GM23338 (cell line): Measurements from ENCODE around the gene OR2T3. TPM values are rescaled to one million over a fixed set of nuclear protein-coding genes. Genes with fewer than 3 reads are reported as not detected.
"Not testable (repeated sequence)": the region's sequence is repeated elsewhere in the genome, so short reads cannot be mapped to it uniquely, and the experiment has no call there.

Experiments
- ATAC-seq: fragments of 200-7000 bp; cut with Tn5 transposase; 3 replicates; pipeline ENCODE4 v1.9.1; 2020
- DNase-seq: peaks from one replicate; pipeline ENCODE4 v3.0.0-alpha.2; 2015; ENCODE audit warnings: low spot score
- H2AFZ ChIP-seq: fragments of 200-600 bp; sonication (generic); 2 replicates; pipeline ENCODE4 v1.8.0; 2016; ENCODE audit warnings: antibody characterized with exemption, mild to moderate bottlenecking, moderate library complexity
- H3F3A ChIP-seq: fragments of 200-600 bp; sonication (generic); replicated peaks from 2 replicates; pipeline ENCODE4 v1.8.0; 2017; ENCODE audit warnings: antibody characterized with exemption, mixed run types, low read depth
- H3K27ac ChIP-seq: fragments of 200-600 bp; sonication (generic); 2 replicates; pipeline ENCODE4 v1.6.1; 2016; ENCODE audit warnings: low read depth
- H3K27me3 ChIP-seq: fragments of 200-600 bp; sonication (generic); 2 replicates; pipeline ENCODE4 v1.8.0; 2016; ENCODE audit warnings: mild to moderate bottlenecking, mixed run types, moderate library complexity; ENCODE audit not compliant: insufficient read depth
- H3K36me3 ChIP-seq: fragments of 200-600 bp; sonication (generic); 2 replicates; pipeline ENCODE4 v1.8.0; 2016; ENCODE audit warnings: mild to moderate bottlenecking; ENCODE audit not compliant: insufficient read depth
- H3K4me1 ChIP-seq: fragments of 200-600 bp; sonication (generic); 2 replicates; pipeline ENCODE4 v1.8.0; 2016; ENCODE audit warnings: mild to moderate bottlenecking, moderate library complexity; ENCODE audit not compliant: insufficient read depth
- H3K4me2 ChIP-seq: fragments of 200-600 bp; sonication (generic); 2 replicates; pipeline ENCODE4 v1.7.1; 2017; ENCODE audit warnings: mixed run types
- H3K4me3 ChIP-seq: fragments of 200-600 bp; sonication (generic); 2 replicates; pipeline ENCODE4 v1.6.1; 2016; ENCODE audit warnings: mixed run types
- H3K79me2 ChIP-seq: fragments of 200-600 bp; sonication (generic); replicated peaks from 2 replicates; pipeline ENCODE4 v1.8.0; 2017; ENCODE audit warnings: mild to moderate bottlenecking; ENCODE audit not compliant: insufficient read depth
- H3K9me2 ChIP-seq: fragments of 200-600 bp; sonication (generic); 2 replicates; pipeline ENCODE4 v1.8.0; 2017; ENCODE audit not compliant: insufficient read depth
- H4K20me1 ChIP-seq: fragments of 200-600 bp; sonication (generic); replicated peaks from 2 replicates; pipeline ENCODE4 v1.8.0; 2017; ENCODE audit warnings: mild to moderate bottlenecking; ENCODE audit not compliant: insufficient read depth
- H3K27ac Mint-ChIP-seq: 2 replicates; pipeline ENCODE4 v1.8.0; 2020; ENCODE audit warnings: inconsistent platforms, mild to moderate bottlenecking, moderate library complexity, mixed read lengths
- H3K27me3 Mint-ChIP-seq: 3 replicates; pipeline ENCODE4 v1.8.0; 2022; ENCODE audit warnings: low read depth, mild to moderate bottlenecking, moderate library complexity, mixed read lengths, inconsistent platforms; ENCODE audit not compliant: insufficient read depth, poor library complexity
- H3K36me3 Mint-ChIP-seq: 3 replicates; pipeline ENCODE4 v1.8.0; 2021; ENCODE audit warnings: low read depth, mild to moderate bottlenecking, inconsistent platforms, moderate library complexity, mixed read lengths
- H3K4me1 Mint-ChIP-seq: 3 replicates; pipeline ENCODE4 v1.8.0; 2020; ENCODE audit warnings: mild to moderate bottlenecking, inconsistent platforms, mixed read lengths
- H3K4me3 Mint-ChIP-seq: 3 replicates; pipeline ENCODE4 v1.8.0; 2021; ENCODE audit warnings: moderate library complexity, mild to moderate bottlenecking, inconsistent platforms, mixed read lengths
- H3K9me3 Mint-ChIP-seq: 3 replicates; pipeline ENCODE4 v1.8.0; 2020; ENCODE audit warnings: moderate library complexity, mild to moderate bottlenecking, inconsistent platforms, mixed read lengths
- long read RNA-seq: library from polyadenylated mRNA; unstranded; transcript quantifications from one replicate; pipeline ENCODE4 v2.0.0, GENCODE V29; 2020; ENCODE audit not compliant: unreplicated experiment
- polyA plus RNA-seq: library from polyadenylated mRNA; unstranded; fragments of >200 nt; fragmentation: Nextera tagmentation; extraction: Ambion mirVana; gene quantifications from 2 replicates; pipeline ENCODE4 v1.2.1, GENCODE V29; 2016
- total RNA-seq: library from RNA; depleted of rRNA; stranded (reverse); fragments of >200 nt; shearing (Covaris generic); gene quantifications from 2 replicates; pipeline ENCODE4 v1.2.3, GENCODE V29; 2014; rRNA removed

The OR2T3 gene, protein sequence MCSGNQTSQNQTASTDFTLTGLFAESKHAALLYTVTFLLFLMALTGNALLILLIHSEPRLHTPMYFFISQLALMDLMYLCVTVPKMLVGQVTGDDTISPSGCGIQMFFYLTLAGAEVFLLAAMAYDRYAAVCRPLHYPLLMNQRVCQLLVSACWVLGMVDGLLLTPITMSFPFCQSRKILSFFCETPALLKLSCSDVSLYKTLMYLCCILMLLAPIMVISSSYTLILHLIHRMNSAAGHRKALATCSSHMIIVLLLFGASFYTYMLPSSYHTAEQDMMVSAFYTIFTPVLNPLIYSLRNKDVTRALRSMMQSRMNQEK
- total RNA-seq, result not detected in 2 replicates
- polyA plus RNA-seq, result not detected in 2 replicates
- long read RNA-seq, result 0 reads

DNA sequence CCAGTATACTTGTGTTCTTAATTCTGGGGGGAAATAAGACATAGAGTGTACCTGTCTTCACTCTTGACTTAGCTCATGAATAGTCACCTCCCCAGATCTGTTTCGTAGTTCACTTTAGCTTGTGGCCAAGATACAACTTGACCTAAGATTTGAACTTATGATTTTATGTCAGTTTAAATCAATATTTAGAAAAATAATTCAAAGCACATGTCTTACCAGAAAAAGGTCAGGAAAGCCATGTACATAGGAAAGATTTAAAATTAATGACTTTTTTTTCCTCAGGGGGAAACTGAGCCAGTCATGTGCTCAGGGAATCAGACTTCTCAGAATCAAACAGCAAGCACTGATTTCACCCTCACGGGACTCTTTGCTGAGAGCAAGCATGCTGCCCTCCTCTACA lies at the start of gene OR2T3:
TSS of gene OR2T3 (plus strand) at position 301 of the 400 bp plus-strand sequence. CDS start at position 301, 0 bp downstream.
- H3K27ac Mint-ChIP-seq, H3K4me3 ChIP-seq: not testable (repeated sequence)
- peaks cover 58% of the 10 kb centered on the region for H3K9me3 Mint-ChIP-seq

DNA sequence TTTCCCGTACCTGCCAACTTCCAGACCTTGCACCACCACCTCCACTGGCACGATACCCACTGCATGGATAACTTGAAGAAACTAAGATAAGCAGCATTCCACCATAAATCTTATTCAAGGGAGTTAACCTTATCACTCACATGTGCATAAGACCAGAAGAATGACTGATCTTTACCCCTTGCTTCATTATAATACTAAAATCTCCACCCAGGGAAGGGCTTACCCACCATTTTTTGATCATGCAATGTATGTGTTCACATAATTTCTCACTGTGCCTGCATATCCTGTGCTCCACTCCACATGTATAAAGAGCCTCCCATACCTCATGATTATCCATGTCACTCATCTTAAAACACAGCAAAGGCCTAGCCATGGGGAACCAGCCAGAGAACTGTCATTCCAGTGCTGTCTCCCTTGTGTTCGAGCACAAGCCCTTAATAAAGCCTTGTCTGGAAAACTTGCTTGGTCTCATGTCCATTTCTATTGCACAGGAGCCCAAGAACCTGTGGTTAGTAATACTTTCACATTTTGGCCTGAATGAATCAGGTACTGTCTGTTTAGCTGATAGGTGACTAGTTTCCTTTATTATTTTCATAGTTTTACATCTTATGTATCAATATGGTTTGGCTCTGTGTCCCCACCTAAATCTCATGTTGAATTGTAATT lies 45.5 kb upstream of the OR2T3 start:
- not testable (repeated sequence) for ATAC-seq, H3K36me3 ChIP-seq, H3K4me2 ChIP-seq, H3K27ac Mint-ChIP-seq, H3F3A ChIP-seq, DNase-seq, H3K9me2 ChIP-seq, H3K4me3 ChIP-seq, H3K4me1 ChIP-seq, H3K79me2 ChIP-seq, H3K27me3 ChIP-seq, H4K20me1 ChIP-seq, H3K4me1 Mint-ChIP-seq, H2AFZ ChIP-seq, H3K27me3 Mint-ChIP-seq, H3K27ac ChIP-seq, H3K4me3 Mint-ChIP-seq
- H3K36me3 Mint-ChIP-seq, result peaks cover 29% of the 10 kb centered on the region
- H3K9me3 Mint-ChIP-seq, result peaks cover 83% of the 10 kb centered on the region

More for the DNA sequence above, at the start of gene OR2T3:
- not testable (repeated sequence) for H3K4me1 Mint-ChIP-seq, H3K27me3 ChIP-seq, H3K4me2 ChIP-seq, H3F3A ChIP-seq, H4K20me1 ChIP-seq, H3K27ac ChIP-seq, H3K4me1 ChIP-seq, H3K36me3 ChIP-seq, H3K27me3 Mint-ChIP-seq, H3K79me2 ChIP-seq, H3K9me2 ChIP-seq, H2AFZ ChIP-seq, ATAC-seq, DNase-seq, H3K4me3 Mint-ChIP-seq
- H3K36me3 Mint-ChIP-seq, result peaks cover 18% of the 10 kb centered on the region; the same call in 2 of the 3 replicates

- not testable (repeated sequence) for H3K4me3 Mint-ChIP-seq, H3K36me3 ChIP-seq, H3K27ac Mint-ChIP-seq, H3K4me1 ChIP-seq, H3K27me3 ChIP-seq, H4K20me1 ChIP-seq, DNase-seq, H3K27ac ChIP-seq, H3F3A ChIP-seq, H3K27me3 Mint-ChIP-seq, H3K4me3 ChIP-seq, H3K79me2 ChIP-seq, H2AFZ ChIP-seq, H3K4me2 ChIP-seq, H3K9me2 ChIP-seq, ATAC-seq, H3K4me1 Mint-ChIP-seq
- Mint-ChIP-seq H3K36me3 (peaks cover 27% of the 10 kb centered on the region), H3K9me3 (peaks cover 83% of the 10 kb centered on the region)
These were observed 45.0 kb upstream of the OR2T3 start for GRCh38 chr1:248428192-248428533.

DNA sequence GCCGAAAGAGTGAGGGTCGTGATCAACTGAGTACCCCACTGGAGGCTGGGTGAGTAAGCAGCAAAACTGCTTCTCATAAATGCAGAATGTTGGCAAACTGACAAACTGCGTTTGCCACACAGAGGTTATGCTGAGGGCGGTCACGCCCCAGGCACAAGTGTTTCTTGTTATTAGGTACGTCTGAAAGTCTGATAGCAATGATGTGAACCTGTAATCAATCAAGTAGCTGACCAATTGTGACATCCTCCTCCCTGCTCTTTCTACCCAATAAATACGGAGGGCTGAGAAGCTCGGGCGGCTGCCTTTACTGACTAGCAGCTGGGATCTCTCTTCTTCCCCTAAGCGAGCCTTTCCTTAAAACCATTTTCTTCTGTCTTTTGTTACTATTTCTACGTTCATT lies 41.5 kb upstream of the OR2T3 start:
- H4K20me1 ChIP-seq, H3K27ac Mint-ChIP-seq, H3K9me2 ChIP-seq, H3K4me1 Mint-ChIP-seq, H3K4me2 ChIP-seq, H3F3A ChIP-seq, DNase-seq, H3K79me2 ChIP-seq, H3K36me3 ChIP-seq, H3K27ac ChIP-seq, H3K27me3 Mint-ChIP-seq, ATAC-seq, H3K27me3 ChIP-seq, H3K4me3 Mint-ChIP-seq, H3K4me1 ChIP-seq, H2AFZ ChIP-seq, H3K4me3 ChIP-seq: not testable (repeated sequence)
- peaks cover 71% of the 10 kb centered on the region for H3K9me3 Mint-ChIP-seq
- H3K36me3 Mint-ChIP-seq, result peaks cover 30% of the 10 kb centered on the region

DNA sequence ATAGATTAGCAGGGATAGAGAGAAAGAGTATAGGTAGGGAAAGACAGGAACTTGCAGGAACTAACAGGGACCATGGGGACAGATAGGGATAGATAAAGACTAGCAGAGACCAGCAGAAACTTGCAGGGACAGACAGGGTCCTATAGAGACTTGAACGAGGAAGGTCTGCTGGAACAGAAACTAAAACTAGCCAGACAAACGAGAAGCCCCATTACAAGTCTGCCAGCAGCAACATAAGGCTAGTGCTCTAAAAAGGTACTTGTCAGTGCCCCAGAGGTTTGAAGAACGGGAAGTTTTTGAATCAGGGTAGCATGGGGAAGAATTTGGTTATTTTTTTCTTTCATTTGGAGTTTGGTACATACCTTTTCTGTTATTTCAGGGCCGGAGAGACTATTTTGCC lies 41.0 kb upstream of the OR2T3 start:
- Mint-ChIP-seq H3K36me3 (peaks cover 30% of the 10 kb centered on the region), H3K9me3 (peaks cover 66% of the 10 kb centered on the region)
- not testable (repeated sequence) for H3K27ac ChIP-seq, H3K4me2 ChIP-seq, H3K4me3 ChIP-seq, H3K27me3 Mint-ChIP-seq, H3K4me3 Mint-ChIP-seq, H2AFZ ChIP-seq, ATAC-seq, H3K9me2 ChIP-seq, H3K4me1 ChIP-seq, H3K27me3 ChIP-seq, H3K36me3 ChIP-seq, H3F3A ChIP-seq, H3K79me2 ChIP-seq, DNase-seq, H3K27ac Mint-ChIP-seq, H4K20me1 ChIP-seq, H3K4me1 Mint-ChIP-seq

GRCh38 chr1:248433811-248434415 lies 39.2 kb upstream of the OR2T3 start:
- not testable (repeated sequence) for H3F3A ChIP-seq, H3K27me3 Mint-ChIP-seq, H4K20me1 ChIP-seq, H3K4me3 ChIP-seq, DNase-seq, H3K4me1 Mint-ChIP-seq, H3K27ac ChIP-seq, H3K4me2 ChIP-seq, H3K9me2 ChIP-seq, H3K4me3 Mint-ChIP-seq, H3K27me3 ChIP-seq, ATAC-seq, H3K36me3 ChIP-seq, H3K79me2 ChIP-seq, H3K27ac Mint-ChIP-seq, H2AFZ ChIP-seq, H3K4me1 ChIP-seq
- Mint-ChIP-seq H3K9me3 (peaks cover 61% of the 10 kb centered on the region), H3K36me3 (peaks cover 24% of the 10 kb centered on the region)
